ENCODE measurements around the gene HACE1.
"Not testable (repeated sequence)": the region's sequence is repeated elsewhere in the genome, so short reads cannot be mapped to it uniquely, and the experiment has no call there.

HACE1 gene, protein sequence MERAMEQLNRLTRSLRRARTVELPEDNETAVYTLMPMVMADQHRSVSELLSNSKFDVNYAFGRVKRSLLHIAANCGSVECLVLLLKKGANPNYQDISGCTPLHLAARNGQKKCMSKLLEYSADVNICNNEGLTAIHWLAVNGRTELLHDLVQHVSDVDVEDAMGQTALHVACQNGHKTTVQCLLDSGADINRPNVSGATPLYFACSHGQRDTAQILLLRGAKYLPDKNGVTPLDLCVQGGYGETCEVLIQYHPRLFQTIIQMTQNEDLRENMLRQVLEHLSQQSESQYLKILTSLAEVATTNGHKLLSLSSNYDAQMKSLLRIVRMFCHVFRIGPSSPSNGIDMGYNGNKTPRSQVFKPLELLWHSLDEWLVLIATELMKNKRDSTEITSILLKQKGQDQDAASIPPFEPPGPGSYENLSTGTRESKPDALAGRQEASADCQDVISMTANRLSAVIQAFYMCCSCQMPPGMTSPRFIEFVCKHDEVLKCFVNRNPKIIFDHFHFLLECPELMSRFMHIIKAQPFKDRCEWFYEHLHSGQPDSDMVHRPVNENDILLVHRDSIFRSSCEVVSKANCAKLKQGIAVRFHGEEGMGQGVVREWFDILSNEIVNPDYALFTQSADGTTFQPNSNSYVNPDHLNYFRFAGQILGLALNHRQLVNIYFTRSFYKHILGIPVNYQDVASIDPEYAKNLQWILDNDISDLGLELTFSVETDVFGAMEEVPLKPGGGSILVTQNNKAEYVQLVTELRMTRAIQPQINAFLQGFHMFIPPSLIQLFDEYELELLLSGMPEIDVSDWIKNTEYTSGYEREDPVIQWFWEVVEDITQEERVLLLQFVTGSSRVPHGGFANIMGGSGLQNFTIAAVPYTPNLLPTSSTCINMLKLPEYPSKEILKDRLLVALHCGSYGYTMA

DNA sequence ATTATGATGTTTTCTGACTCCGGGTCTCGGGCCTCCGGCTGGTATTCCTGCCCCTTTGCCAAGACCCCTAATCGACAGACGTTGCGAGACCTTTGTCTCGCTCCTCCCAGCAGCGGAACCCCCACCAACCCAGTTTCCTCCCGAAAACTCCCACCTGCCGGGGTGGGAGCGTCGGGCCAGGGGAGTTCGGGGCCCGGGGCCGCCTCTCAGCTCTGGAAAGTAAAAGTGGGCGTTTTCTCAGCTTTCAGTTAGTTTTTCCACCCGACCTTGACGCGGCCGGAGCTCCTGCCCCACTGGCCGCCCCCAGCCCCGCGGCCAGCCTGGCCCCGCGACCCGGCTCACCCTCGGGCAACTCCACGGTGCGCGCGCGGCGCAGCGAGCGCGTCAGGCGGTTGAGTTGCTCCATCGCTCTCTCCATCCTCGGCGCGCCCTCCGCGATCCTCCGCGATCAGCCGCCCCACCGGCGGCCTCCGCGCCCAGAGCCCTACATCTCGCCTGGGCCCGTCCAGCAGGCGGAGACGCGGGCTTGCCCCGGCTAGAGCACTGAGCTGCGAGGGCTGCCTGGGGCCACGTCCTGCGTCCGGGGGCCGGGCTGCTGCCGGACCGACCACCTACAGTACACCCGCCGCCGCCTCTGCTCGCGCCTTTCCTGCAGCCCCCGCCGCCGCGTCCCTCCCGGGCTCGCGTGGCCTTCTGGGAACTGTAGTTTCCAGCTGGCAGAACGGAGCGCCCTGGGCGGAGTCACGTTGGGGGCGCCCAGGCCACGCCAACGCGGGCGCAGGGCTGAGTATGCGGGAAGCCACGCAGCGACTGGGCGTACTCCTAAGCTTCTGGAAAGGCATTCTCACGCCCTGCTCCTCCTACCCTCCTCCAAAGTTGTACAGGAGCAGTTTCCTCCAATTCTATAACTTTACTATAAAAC lies at the start of gene HACE1:
HACE1 (minus strand) TSS at position 695 of the 922 bp plus-strand sequence; CDS start at position 418, 277 bp downstream.
- peak; percentile 75 for DNase-seq

- no peak for DNase-seq
Observed at GRCh38 chr6:104908888-104909525, 49.3 kb upstream of the HACE1 start.

DNA sequence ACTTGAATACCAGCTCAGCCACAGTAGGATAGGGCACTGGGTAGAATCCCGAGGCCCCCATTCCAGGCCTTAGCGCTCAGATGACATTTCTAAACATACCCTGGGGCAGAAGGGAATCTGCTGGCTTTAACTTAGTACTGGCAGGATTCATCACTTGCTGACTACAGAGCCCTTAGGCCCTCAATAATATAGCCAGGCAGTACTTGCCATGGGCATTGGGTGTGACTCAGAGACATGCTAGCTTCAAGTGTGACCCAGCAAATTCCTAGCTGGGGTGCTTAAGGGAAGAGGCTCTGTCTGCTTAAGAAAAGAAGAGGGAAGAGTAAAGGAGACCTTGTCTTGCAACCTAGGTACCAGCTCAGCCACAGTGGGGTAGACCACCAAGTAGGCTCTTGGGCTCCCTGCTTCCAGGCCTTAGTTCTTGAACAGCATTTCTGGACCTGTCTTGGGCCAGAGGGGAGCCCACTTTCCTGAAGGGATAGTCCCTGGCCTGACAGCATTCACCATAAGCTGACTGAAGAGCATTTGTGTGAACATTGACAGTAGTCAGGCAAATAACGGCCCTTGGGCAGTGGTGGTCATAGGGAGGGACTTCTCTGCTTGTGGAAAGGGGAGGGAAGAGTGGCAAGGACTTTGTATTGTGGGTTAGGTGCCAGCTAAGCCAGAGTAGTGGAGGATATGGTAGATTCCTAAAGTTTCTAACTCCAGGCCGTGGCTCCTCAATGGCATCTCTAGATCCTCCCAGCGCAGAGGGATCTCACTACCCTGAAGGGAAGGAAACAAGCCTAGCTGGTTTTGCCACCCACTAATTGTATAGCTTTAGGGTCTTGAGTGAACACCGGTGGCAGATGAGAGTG lies 48.5 kb upstream of the HACE1 start:
- DNase-seq = no peak

DNA sequence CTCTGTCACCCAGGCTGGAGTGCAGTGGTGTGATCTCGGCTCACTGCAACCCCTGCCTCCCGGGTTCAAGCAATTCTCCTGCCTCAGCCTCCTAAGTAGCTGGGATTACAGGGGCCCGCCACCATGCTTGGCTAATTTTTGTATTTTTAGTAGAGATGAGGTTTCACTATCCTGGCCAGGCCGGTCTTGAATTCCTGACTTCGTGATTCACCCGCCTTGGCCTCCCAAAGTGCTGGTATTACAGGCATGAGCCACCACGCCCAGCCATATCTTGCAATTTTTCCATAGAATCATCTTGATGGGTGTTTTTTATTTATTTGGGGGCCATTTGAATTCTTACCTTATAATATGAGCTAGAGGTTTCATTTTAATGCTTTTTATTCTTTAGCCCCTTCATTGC lies 39.2 kb upstream of the HACE1 start:
- not testable (repeated sequence) for DNase-seq

DNA sequence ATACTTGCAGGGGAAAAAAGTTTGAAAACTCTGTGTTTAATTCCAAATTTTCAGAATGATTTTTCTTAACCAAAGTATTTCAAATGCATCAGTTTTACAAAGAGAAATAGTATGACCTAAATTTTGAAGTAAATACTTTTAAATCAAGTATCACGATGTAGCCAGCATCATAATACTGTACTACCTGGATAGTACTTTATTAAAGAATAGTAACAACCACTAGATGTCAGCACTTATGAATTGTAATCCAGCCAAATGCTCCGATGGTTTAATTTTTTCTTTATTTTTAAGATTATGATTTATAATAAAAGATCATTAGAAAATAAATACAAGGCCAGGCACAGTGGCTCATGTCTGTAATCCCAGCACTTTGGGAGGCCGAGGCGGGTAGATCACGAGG lies 37.2 kb upstream of the HACE1 start:
- DNase-seq = no peak

- DNase-seq = no peak
Observed at GRCh38 chr6:104888066-104888465, 28.3 kb upstream of the HACE1 start.

- DNase-seq = no peak
Observed at GRCh38 chr6:104887350-104887749, 27.6 kb upstream of the HACE1 start.

- no peak for DNase-seq
Observed at GRCh38 chr6:104885518-104886043, 25.9 kb upstream of the HACE1 start.

DNA sequence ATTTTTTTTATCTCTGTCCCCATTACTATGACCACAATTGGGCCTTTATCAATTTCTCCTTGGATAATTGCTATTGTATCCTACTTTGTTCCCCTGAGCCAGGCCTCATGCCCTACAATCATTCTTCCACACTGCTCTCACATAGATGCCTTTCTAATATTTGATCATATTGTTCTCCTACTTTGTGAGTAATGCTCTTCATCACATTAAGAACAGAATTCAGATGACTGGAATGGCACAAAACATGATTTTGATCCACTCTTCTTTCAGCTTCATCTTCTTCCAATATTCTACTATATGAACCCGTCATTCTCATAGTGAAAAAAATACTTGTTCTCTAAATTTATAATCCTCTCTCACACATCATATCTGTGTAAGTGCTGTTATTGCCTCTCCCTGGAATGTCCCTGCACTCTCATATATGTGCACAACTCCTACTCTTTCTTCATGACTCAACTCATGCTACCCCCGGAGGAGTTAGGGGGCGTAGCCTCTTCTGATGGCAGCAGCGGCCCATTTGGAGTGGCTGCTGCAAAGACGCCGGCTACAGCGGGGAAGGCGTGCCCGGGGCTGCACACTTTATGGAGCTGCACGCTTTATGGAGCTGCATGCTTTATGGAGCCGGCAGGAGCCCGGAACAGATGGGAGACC lies 25.3 kb upstream of the HACE1 start:
- no peak for DNase-seq

DNA sequence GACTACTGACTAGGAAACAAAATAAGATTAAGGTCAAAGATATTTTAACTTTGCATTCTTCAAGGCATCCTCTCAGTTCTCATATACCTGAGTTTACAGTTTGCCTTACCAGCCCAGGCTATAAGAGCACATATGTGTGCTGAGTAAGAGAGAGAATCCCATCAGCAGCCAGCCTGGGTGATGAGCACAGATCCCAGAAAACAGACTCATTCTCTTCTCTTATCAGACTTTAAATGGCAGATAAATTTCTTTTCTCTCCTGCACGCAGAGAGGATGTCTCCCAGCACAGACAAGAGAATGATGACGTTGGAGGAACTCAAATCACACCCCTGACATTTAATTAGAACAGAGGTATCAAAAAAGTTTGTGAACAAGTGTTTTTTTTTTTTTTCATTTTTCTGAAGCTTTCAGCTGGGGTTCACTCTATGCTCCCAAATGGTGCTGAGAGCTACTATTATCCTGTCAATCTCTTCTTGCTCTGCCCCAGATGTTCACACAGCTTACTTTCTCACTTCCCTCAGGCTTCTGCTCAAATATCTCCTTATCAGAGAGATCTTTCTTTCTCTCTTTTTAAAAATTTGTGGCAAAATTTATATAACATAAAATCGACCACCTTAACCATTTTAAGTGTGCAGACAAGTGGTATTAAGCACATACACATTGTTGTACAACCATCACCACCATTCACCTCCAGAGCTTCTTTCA lies 22.4 kb upstream of the HACE1 start:
- DNase-seq = no peak

DNA sequence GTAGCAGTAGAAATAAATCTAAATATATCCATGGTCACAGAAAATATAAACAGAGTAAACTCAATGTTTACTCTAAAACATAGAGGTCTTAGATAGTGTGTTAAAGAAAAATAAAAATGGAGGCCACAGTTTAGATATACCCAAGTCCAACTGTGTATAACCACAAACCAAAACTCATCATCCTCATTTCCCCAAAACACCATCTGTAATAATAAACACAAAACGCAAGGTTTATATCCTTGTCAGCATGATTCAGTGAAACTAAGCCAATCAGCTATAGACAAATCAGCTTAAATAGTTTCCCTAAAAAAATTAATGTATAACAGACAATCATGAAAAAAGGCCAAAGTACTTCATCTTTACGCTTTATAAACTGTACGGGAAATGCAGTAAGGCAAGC lies 2.7 kb upstream of the HACE1 start:
- no peak for DNase-seq

GRCh38 chr6:104860221-104860620 lies 502 bp upstream of the HACE1 start:
- DNase-seq = no peak

- no peak for DNase-seq
Observed at GRCh38 chr6:104858642-104859041, 1.1 kb downstream of the HACE1 start.

GRCh38 chr6:104855507-104855906 lies 4.2 kb downstream of the HACE1 start:
- no peak for DNase-seq

DNA sequence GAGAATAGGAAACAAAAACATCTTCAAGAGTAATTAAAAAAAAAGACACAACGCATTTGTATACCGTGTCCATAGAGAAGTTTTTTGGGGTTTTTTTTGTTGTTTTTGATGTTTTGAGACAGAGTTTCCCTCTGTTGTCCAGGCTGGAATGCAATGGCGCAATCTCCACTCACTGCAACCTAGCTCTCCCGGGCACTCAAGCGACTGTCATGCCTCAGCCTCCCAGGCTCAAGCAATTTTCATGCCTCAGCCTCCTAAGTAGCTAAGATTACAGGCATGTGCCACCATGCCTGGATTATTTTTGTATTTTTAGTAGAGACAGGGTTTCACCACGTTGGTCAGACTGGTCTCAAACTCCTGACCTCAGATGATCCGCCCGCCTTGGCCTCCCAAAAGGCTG lies 12.0 kb downstream of the HACE1 start:
- not testable (repeated sequence) for DNase-seq

DNA sequence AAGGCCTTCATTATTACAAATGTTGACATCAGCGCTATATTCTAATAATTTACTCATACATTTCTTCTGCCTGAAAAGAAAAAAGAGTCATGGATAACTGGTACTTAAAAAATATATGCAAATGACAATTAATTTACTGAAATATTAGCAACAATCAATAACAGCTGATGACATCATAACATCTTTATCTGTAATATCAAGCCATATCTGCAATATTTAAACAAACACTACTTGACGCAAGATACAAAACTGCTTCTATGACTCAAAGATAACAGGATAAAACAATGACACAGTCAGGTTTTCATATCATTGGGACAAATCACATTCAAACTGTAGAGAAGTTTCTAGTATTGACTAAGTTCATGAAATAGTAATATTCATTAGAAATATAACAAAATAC lies 16.5 kb downstream of the HACE1 start:
- no peak for DNase-seq

DNA sequence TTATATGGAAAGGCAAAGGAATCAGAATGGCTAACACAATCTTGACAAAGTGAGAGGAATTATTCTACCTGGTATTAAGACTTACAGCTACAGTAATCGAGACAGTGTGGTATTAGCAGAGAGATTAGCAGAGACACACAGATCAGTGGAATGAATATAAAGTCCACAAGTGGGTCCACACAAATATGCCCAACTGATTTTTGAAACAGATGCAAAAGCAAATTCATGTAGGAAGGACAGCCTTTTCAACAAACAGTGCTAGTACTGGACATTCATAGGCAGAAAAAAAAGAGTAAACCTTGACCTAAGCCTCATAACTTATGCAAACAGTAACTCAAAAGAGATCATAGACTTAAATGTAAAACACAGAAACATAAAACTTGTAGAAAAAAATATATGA lies 22.6 kb downstream of the HACE1 start:
- DNase-seq = no peak

DNA sequence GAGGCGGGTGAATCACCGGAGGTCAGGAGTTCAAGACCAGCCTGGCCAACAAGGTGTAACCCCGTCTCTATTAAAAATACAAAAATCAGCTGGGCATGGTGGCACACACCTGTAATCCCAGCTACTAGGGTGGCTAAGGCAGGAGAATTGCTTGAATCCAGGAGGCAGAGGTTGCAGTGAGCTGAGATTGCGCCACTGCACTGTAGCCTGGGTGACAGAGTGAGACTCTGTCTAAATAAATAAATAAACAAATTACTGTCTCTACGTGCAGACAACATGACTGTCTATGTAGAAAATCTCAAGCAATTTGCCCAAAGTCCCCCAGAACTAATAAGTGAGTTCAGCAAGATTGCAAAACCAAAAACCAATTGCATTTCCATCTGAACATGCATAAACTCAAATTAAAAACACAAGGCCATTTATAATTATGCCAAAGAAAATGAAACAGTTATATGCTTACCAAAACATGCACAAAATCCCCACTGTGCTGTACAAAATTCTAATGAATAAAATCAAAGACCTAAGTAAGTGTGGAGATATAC lies 23.2 kb downstream of the HACE1 start:
- not testable (repeated sequence) for DNase-seq

DNA sequence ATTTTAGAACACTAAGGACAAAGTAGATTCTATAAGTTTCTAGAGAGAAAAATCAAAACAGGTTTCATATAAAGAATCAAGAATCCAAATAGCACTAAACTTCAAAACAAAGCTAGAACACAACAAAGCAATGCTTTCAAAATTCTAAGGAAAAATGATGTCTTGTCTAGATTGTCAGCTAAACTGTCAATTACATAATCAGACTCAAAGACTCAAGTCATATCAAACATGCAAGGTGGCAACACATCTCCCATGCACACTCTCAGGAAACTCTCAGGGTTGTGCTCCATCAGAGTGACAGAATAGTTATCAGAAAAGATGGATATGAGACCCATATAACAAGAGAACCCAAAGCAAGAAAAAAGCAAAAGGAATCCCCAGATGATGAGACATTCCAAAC lies 23.9 kb downstream of the HACE1 start:
- no peak for DNase-seq
